ENCODE measurements around the gene PVR.
"Not testable (repeated sequence)": the region's sequence is repeated elsewhere in the genome, so short reads cannot be mapped to it uniquely, and the experiment has no call there.

Gene PVR

GRCh38 chr19:44704982-44705381 lies 61.3 kb downstream of the PVR start:
- no peak for DNase-seq

- no peak for DNase-seq
Measured at GRCh38 chr19:44705502-44706010, 61.8 kb downstream of the PVR start.

GRCh38 chr19:44706506-44707236 lies 63.0 kb downstream of the PVR start:
- DNase-seq, result no peak

- DNase-seq, result no peak
Measured at GRCh38 chr19:44707794-44708193, 64.1 kb downstream of the PVR start.

- no peak for DNase-seq
Measured at GRCh38 chr19:44708940-44709339, 65.2 kb downstream of the PVR start.

- not testable (repeated sequence) for DNase-seq
Measured at GRCh38 chr19:44709434-44710266, 65.9 kb downstream of the PVR start.

GRCh38 chr19:44710483-44710882 lies 66.8 kb downstream of the PVR start:
- DNase-seq, result no peak

GRCh38 chr19:44712864-44713515 lies 69.3 kb downstream of the PVR start:
- DNase-seq, result no peak
